Mesothelial cell of epicardium (in vitro differentiated cells): ENCODE results near the gene DNAH6. TPM values are rescaled to one million over a fixed set of nuclear protein-coding genes. Genes with fewer than 3 reads are reported as not detected.
"Not testable (repeated sequence)": the region's sequence is repeated elsewhere in the genome, so short reads cannot be mapped to it uniquely, and the experiment has no call there.

Source experiments
- DNase-seq, 2 experiments: peaks; one replicate each; pipeline ENCODE4 v3.0.0; 2021; ENCODE audit warnings: low spot score in 2 of 2; ENCODE audit not compliant: unreplicated experiment in 2 of 2
- H3K27ac Mint-ChIP-seq: 2 replicates; pipeline ENCODE4 v1.8.0; 2021; ENCODE audit warnings: mixed read lengths
- H3K27me3 Mint-ChIP-seq: 2 replicates; pipeline ENCODE4 v1.8.0; 2021; ENCODE audit warnings: low read depth, mixed read lengths
- H3K36me3 Mint-ChIP-seq: 2 replicates; pipeline ENCODE4 v1.8.0; 2021; ENCODE audit warnings: mixed read lengths
- H3K4me1 Mint-ChIP-seq: 2 replicates; pipeline ENCODE4 v1.8.0; 2021; ENCODE audit warnings: mixed read lengths
- H3K4me3 Mint-ChIP-seq: 2 replicates; pipeline ENCODE4 v1.8.0; 2021; ENCODE audit warnings: mild to moderate bottlenecking, moderate library complexity, mixed read lengths
- H3K9me3 Mint-ChIP-seq: 2 replicates; pipeline ENCODE4 v1.8.0; 2021; ENCODE audit warnings: mixed read lengths
- CTCF ChIP-seq: fragments of 200-600 bp; sonication (generic); IDR thresholded peaks from one replicate; pipeline ENCODE4 v1.5.0; 2021; ENCODE audit warnings: antibody characterized with exemption; ENCODE audit not compliant: unreplicated experiment
- total RNA-seq: library from RNA; stranded (reverse); gene quantifications from 3 replicates; pipeline ENCODE4 v1.2.1, GENCODE V29; 2021

Gene DNAH6
- total RNA-seq, 1 donor from 2014 or later = 0.54 TPM

- peaks cover 55% of the 10 kb centered on the region for H3K27me3 Mint-ChIP-seq
- no peaks in the 10 kb centered on the region for H3K36me3 Mint-ChIP-seq
- H3K4me1 Mint-ChIP-seq = no peaks in the 10 kb centered on the region
- H3K4me3 Mint-ChIP-seq = no peak overlapping the region
- DNase-seq = no peak
- H3K9me3 Mint-ChIP-seq = no peaks in the 10 kb centered on the region
- no peak for TF ChIP-seq CTCF
- H3K27ac Mint-ChIP-seq = no peak overlapping the region
Observed at GRCh38 chr2:84862006-84862405, 345.7 kb downstream of the DNAH6 start.

- Mint-ChIP-seq H3K4me3 (no peak overlapping the region), H3K27ac (no peak overlapping the region), H3K9me3 (no peaks in the 10 kb centered on the region), H3K36me3 (no peaks in the 10 kb centered on the region), H3K4me1 (no peaks in the 10 kb centered on the region), H3K27me3 (peaks cover 51% of the 10 kb centered on the region)
- TF ChIP-seq CTCF = no peak
- DNase-seq = no peak
Observed at GRCh38 chr2:84865181-84865783, 349.0 kb downstream of the DNAH6 start.

GRCh38 chr2:84866122-84866521, 349.8 kb downstream of the DNAH6 start:
- H3K4me1 Mint-ChIP-seq = no peaks in the 10 kb centered on the region
- no peak for TF ChIP-seq CTCF
- no peak overlapping the region for H3K4me3 Mint-ChIP-seq
- no peak overlapping the region for H3K27ac Mint-ChIP-seq
- peaks cover 55% of the 10 kb centered on the region for H3K27me3 Mint-ChIP-seq
- no peaks in the 10 kb centered on the region for H3K36me3 Mint-ChIP-seq
- H3K9me3 Mint-ChIP-seq = no peaks in the 10 kb centered on the region
- DNase-seq = no peak

GRCh38 chr2:84868327-84868726, 352.0 kb downstream of the DNAH6 start:
- not testable (repeated sequence) for H3K27ac Mint-ChIP-seq, DNase-seq, H3K9me3 Mint-ChIP-seq, H3K4me3 Mint-ChIP-seq, H3K4me1 Mint-ChIP-seq, H3K36me3 Mint-ChIP-seq
- H3K27me3 Mint-ChIP-seq = peaks cover 54% of the 10 kb centered on the region

Other genes with a start within 250 kb of the DNAH6 start
- 49.9 to 54.3 TPM (median 53.5 TPM) in 3 replicates for gene SUCLG1, start 57.2 kb upstream of the DNAH6 start, total RNA-seq